GM18951 (cell line): Measurements from ENCODE around the gene S100P.

Source experiments
- POLR2A ChIP-seq: IDR thresholded peaks from 4 replicates; pipeline ENCODE4 v1.6.1; 2011; ENCODE audit warnings: mild to moderate bottlenecking; ENCODE audit not compliant: insufficient read length, insufficient read depth; ENCODE audit errors: extremely low read depth
- in situ Hi-C: fragments of 300-500 bp; cut with MboI; formaldehyde crosslinking; loops from one replicate; pipeline ENCODE4 v1.12.0; 2022; ENCODE audit warnings: low sequenced_read_pairs, mixed read lengths, inconsistent platforms; ENCODE audit not compliant: unreplicated experiment

The S100P gene

GRCh38 chr4:6682862-6683590 is 10.7 kb upstream of the S100P start:
- in situ Hi-C loops = no loop called here
- no peak for TF ChIP-seq POLR2A

- TF ChIP-seq POLR2A = no peak
- in situ Hi-C loops = no loop called here
Observed at GRCh38 chr4:6684656-6685055, 9.0 kb upstream of the S100P start.

- in situ Hi-C loops = no loop called here
- TF ChIP-seq POLR2A = no peak
Observed at GRCh38 chr4:6686104-6686787, 7.4 kb upstream of the S100P start.

- in situ Hi-C loops = no loop called here
- TF ChIP-seq POLR2A = no peak
Observed at GRCh38 chr4:6687947-6688878, 5.5 kb upstream of the S100P start.

- no peak for TF ChIP-seq POLR2A
- in situ Hi-C loops = no loop called here
Observed at GRCh38 chr4:6688879-6689505, 4.7 kb upstream of the S100P start.

GRCh38 chr4:6689506-6689960 is 4.1 kb upstream of the S100P start:
- in situ Hi-C loops = no loop called here

GRCh38 chr4:6692379-6692778 is 1.3 kb upstream of the S100P start:
- in situ Hi-C loops = no loop called here
- no peak for TF ChIP-seq POLR2A

More at GRCh38 chr4:6689506-6689960, 4.1 kb upstream of the S100P start:
- TF ChIP-seq POLR2A = no peak

GRCh38 chr4:6692806-6693205 is 872 bp upstream of the S100P start:
- no peak for TF ChIP-seq POLR2A
- in situ Hi-C loops = no loop called here

GRCh38 chr4:6694177-6694901 is 661 bp downstream of the S100P start:
- TF ChIP-seq POLR2A = no peak
- in situ Hi-C loops = no loop called here

GRCh38 chr4:6695660-6696610 is 2.3 kb downstream of the S100P start:
- in situ Hi-C loops = no loop called here
- TF ChIP-seq POLR2A = no peak

GRCh38 chr4:6696611-6697010 is 2.9 kb downstream of the S100P start:
- in situ Hi-C loops = no loop called here
- no peak for TF ChIP-seq POLR2A
